ENCODE measurements around the gene GLCE.
"Not testable (repeated sequence)": the region's sequence is repeated elsewhere in the genome, so short reads cannot be mapped to it uniquely, and the experiment has no call there.

GLCE gene

DNA sequence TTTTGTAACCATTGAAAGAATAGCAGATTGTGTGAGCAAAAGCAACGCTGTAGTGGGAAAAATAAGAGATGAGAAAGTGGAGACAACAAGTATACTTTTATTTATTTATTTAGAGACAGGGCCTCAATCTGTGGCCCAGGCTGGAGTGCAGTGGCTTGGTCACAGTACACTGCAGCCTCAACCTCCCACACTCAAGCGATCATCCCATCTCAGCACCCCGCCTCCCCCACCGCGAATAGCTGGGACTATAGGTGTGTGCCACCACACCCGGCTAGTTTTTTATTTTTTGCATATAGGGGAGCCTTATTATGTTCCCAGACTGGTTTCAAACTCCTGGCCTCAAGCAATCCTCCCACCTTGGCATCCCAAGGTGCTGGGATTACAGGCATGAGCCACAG, 1.6 kb upstream of the GLCE start:
- DNase-seq (ENCODE audit: low read depth in 1 of 2, low spot score in 1 of 2), result no peak

DNA sequence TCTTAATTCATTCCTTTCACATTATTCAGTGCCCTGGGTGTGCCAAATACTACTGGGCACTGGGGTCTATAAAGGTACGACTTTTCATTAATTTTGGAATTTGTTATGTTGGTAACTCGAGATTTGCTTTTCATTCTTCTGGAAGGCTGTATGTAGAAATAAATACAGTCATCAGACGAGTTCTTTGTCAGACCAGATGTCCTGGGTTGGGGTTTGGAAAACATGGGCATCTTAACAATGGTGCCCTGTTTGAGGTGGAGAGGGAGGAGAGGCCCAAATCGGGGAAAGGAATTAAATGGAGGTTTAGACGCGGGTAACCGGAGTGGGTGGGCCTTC, 662 bp upstream of the GLCE start:
- DNase-seq (ENCODE audit: low read depth in 1 of 2, low spot score in 1 of 2), result no peak

DNA sequence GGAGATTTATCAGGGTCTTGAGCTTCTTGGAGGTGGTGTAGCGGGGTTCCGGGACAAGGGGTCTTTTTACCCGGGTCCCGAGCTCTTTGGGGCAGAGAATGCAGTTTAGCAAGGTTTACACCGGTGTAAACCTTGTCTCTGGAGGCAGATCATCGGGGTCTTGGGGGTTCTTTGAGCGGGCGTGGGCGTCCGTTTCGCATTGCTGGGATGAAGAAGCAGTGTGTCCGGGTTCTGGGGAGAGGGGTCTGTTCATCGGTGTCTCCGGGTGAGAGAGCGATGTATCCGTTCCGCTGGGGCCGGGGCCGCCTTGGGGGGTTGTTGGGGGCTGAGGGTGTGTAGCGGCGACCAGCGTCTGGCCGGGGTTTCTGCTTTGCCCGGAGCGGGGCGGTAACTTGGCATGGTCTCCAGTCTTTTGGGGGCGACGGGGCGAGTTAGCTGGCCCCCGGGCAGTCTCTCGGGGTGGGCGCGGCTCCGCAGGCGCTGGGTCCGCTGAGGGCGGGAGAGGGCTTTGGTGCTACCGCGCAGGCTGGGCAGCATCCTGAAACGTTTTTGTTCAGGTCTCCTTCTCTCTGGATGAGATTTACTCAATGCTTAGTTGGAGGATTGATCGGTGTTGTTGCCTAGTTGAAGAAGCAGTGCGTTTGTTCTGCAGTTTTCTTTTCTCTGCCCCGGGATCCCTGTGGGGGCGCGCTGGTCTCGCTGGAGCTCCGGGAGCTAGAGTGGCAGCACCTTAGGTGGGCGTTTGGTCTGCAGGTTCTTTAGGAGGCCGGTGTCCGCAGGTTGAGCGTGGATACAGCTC, 843 bp downstream of the GLCE start:
- DNase-seq (ENCODE audit: low read depth in 1 of 2, low spot score in 1 of 2), result peak in 1 of 2 donors; percentile 5

DNA sequence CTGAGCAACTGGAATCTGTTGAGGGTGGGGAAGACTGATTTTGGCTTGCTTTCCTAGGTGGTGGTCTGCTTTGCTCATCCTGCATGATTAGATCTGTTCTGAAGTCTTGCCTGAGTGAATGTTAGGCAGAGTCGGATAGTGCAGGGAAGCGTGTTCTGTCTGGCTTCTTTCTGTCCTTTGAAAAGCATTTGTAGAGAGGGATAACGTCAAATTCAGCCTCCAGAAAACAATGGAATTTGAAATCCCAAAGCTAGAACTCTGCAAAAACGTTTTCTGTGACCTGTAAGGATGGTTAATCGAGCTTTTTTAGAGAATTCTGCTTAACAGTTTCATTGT, 1.4 kb downstream of the GLCE start:
- DNase-seq (ENCODE audit: low read depth in 1 of 2, low spot score in 1 of 2), result no peak

DNA sequence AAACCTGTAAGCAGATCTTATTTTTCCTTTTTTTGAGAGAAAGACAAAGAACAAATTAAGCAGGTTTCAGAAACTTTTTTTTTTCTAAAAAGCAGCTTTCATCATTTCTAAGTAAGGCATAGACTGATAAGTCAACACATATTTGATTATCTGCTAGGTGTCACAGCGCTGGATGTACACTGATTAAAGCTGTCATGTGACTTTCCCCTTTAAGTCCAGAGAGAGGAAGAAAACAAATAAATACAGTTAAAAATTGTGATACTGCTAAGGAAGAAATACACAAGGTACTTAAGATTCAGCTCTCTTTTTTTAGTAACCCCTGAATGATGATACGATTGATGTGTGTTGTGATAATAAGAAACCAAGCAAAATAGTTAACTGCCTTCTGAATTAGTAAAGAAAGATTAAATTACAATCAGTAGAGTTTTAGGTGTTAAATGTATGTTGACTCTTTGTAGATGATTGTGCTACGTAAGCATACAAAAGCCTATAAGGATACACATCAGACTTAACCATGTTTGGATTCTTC, 2.8 kb downstream of the GLCE start:
- DNase-seq (ENCODE audit: low read depth in 1 of 2, low spot score in 1 of 2), result no peak

DNA sequence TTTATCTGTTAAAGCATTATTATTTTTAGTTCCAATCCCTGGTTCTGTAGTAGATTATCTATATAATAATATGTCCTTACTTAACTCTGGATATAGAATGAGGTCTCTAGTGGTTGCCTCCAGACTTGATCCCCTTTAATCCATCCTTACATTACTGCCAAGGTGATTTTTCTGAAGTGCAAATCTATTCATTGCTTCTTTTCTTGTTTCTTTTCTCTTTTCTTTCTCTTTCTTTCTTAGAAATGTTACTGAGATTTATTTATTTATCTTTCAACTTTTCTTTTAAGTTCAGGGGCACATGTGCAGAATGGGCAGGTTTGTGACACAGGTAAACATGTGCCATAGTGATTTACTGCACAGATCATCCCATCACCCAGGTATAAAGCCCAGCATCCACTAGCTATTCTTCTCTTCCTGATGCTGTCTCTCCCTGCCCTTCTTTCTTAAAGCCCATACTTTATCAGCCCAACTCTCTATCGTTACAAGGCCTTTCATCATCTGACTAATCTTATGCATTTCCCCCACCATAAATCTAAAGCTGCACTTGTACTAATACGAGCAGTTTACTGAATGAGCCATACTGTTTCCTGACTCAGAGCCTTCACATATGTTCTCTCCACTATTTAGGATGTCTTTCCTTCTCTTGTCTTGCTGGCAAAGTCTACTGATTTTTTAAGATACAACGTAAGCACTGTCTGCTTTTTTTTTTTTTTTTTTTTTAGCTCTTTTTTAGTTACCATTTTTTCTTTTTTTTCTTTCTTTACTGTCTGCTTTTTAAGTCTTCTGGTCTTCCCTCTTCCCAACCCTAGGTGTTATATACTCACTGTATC, 4.6 kb downstream of the GLCE start:
- DNase-seq (ENCODE audit: low read depth in 1 of 2, low spot score in 1 of 2), result no peak

DNA sequence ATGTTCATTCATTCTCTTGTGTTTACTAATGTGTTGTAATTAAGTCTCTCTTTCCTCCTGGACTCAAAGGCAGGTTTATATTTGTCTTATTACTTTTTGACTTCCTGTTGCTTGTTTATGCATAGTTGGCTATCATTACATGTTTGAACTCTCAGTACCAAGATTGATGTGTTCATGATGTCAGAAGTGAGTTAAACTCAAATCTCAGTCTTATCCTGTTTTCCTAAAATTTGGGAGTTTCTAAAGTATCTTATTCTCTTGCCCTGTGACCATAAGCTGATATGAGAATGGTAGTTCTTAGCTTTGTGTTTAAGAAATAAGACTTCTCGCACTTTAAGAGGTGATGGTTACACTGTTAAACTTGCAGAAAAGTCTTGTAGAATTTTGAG, 5.2 kb downstream of the GLCE start:
- no peak for DNase-seq (ENCODE audit: low read depth in 1 of 2, low spot score in 1 of 2)

DNA sequence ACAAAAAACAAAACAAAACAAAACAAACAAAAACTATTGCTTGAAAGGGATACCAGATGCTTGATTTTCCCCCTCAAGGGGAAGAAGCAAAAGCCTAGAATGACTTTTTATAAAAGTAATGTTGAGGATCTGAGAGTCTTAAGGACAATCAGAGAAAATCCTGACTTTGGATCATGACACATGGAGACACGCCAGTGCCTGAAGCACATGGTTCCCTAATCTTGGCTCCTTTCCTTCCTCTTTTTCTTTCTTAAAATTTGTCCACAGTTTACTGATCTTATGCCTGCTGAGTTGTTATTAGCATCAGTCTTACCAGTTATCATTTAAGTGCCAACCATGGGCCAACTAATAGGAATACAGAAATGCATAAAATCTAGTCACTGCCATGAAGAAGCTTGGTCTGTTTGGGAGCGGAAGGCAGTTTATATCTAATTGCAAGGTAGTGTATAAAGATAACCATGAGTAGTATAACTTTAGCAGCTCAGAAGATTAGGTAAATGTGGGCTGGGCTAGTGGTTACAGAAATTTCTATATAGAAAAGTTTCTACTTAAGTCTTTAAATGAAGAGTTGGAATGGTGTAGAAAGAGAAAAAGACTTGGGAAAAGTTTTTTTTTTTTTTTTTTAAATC, 6.9 kb downstream of the GLCE start:
- no peak for DNase-seq (ENCODE audit: low read depth in 1 of 2, low spot score in 1 of 2)

DNA sequence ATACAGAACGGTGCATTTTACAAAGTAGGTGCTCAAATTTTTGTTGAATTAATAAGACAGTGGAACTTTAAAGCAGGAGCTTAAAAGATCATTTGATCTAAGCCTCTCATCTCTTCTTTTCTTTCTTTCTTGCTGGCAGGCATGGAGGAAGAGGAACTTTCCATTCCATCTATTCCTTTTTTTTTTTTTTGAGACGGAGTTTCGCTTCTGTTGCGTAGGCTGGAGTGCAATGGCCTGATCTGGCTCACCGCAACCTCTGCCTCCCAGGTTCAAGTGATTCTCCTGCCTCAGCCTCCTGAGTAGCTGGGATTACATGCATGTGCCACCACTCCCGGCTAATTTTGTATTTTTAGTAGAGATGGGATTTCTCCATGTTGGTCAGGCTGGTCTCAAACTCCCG, 7.9 kb downstream of the GLCE start:
- DNase-seq (ENCODE audit: low read depth in 1 of 2, low spot score in 1 of 2), result not testable (repeated sequence)

DNA sequence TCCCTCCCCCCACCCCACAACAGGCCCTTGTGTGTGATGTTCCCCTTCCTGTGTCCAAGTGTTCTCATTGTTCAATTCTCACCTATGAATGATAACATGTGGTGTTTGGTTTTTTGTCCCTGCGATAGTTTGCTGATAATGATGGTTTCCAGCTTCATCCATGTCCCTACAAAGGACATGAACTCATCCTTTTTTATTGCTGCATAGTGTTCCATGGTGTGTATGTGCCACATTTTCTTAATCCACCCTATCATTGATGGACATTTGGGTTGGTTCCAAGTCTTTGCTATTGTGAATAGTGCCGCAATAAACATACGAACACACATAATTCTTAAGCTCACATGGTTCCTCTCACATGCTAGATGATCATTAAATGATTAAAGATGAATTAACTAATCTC, 9.1 kb downstream of the GLCE start:
- not testable (repeated sequence) for DNase-seq (ENCODE audit: low read depth in 1 of 2, low spot score in 1 of 2)

DNA sequence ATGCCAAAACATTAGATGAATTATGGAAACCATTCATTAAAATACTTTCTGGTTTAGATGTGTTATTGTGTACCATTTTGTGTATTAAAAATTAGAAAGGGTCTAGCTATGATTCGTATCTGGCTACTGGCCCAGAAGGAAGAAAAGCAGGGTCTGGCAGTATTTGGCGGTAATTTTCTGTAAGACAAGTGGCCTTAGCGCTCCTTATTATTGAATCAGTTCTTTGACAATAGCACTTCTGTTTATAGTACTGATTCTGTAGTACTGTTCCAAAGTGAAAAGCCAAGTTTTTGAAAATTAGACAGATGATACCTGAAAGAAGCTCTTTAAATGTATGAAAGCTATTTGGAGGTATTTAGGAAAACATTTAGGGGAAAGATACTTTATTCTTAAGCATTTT, 10.2 kb downstream of the GLCE start:
- DNase-seq (ENCODE audit: low read depth in 1 of 2, low spot score in 1 of 2), result no peak

DNA sequence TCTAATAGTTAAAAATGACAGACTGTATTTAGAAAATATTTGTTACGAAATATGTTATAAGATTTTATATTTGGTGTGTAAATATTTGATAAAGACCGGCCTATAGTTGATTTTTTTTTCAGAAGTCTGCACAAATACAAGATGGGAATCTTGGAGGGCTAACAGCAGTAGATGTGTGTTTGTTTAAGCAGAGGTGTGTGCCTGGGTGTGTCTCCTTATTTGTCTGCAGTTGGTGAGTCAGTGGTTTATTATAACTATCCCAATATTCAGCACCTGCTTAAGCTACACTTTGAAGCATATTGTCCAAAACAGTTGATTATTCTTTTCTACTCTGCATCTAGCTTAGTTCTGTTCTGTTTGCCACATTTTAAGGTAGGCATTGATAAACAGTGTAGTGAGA, 12.4 kb downstream of the GLCE start:
- no peak for DNase-seq (ENCODE audit: low read depth in 1 of 2, low spot score in 1 of 2)

DNA sequence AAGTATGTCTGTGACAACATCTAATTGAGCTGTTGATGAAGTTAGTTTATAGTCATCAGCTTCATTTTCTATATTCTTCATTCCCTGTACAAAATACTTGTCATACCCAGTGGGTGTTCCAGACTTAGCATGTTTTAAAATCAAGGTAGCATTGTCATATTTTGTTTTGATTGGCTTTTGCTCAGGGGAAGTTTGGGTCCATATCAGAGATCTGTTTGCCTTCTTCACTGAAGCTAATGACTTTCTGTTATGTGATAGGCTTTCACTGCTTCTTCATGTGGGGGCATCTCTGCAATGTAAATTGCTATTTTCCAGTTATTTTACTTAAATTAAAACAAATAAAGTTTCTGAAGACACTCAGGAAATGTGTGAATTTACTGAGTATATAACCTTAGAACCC, 15.1 kb downstream of the GLCE start:
- DNase-seq (ENCODE audit: low read depth in 1 of 2, low spot score in 1 of 2), result no peak

DNA sequence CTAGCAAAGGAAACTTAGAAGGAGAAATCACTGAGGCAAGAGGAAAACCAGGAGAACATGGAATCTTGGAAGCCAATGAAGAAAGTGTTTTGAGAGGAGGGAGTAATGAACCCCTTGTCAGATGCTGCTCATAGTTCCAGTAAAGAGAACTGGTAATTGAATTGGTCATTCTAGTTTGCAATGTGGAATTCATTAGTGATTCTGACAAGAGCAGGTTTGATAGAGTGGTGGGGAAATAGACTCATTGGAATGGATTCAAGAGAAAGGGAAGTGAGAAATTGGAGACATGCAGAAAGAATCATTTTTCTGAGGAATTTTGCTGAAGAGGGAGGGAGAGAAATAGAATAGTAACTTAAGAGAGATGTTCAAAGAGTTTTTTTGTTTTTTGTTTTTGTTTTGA, 21.0 kb downstream of the GLCE start:
- DNase-seq (ENCODE audit: low read depth in 1 of 2, low spot score in 1 of 2), result no peak

DNA sequence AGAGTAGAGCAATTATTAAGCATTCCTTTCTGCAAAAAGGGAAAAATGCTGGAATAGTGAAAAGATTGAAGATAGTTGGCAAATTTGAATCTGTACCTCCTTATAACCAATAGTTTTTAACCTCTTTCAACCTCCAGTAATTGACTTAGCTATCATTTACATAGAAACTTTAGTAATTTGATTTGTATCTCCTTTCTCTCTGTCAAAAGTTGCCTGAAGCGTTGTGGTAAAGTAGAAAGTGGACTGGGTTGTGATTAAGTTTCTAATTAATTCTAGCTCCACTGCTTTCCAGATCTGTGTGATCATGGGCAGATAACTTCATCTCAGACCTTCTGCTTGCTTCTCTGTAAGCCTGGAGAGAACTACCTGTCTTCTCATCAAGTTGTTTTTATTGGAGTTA, 24.8 kb downstream of the GLCE start:
- DNase-seq (ENCODE audit: low read depth in 1 of 2, low spot score in 1 of 2), result no peak

DNA sequence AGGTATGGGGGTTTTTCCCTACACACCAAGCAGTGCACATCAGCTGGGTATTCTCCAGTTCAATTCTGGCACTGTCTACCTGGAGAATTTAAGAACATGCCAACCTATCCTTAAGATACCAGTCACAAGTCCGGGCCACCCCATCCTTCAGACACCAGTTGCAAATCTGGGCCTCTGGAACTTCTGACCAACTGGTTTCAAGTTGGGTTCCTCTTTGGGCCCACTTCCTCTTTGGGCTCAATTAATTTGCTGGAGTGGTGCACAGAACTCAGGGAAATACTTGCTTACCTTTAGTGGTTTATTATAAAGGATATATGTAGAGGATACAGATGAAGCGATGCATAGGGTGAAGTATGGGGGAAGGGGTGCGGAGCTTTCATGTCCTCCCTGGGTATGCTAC, 25.3 kb downstream of the GLCE start:
- DNase-seq (ENCODE audit: low read depth in 1 of 2, low spot score in 1 of 2), result no peak

DNA sequence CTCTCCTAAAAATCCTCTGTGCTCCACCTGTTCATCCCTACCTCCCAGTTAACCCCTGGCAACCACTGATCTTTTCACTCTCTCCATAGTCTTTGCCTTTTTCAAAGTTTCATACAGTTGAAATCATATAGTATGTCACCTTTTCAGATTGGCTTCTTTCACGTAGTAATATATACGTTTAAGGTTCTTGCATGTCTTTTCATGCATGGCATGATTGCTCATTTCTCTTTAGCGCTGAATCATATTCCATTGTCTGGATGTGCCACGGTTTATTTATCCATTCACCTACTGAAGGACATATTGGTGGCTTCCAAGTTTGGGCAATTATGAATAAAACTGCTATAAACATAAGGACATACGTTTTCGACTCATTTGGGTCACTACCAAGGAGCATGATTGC, 28.7 kb downstream of the GLCE start:
- DNase-seq (ENCODE audit: low read depth in 1 of 2, low spot score in 1 of 2), result no peak

DNA sequence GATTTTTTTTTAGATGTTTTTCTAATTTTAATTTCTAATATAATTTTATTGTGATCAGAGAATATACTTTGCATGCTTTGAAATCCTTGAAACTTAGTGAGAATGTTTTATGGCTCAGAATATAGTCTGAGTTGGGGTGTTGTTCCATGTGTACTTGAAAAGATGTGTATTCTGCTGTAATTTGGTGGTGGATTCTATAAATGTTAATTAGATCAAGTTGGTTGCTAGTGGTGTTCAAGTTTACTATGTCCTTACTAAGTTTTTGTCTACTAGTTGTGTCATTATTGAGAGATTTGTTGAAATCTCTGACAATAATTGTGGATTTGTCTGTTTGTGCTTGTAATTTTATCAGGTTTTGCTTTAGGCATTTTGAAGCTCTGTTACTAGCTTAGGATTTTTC, 29.7 kb downstream of the GLCE start:
- DNase-seq (ENCODE audit: low read depth in 1 of 2, low spot score in 1 of 2), result no peak

DNA sequence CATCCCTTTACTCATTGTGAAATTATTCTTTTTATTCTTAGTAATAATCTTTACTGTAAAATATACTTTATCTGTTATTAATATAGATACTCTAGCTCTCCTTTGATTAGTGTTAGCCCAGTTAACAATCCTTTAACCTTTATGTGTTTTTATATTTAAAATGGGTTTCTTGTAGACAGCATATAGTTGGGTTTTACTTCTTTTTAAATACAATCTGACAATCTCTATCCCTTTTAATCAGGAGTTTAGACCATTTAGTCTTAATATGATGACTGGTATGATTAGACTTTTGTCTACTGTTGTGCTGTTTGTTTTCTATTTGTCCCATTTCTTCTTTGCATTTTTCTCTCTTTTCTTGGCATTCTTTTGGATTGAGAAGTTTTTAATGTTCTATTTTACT, 30.1 kb downstream of the GLCE start:
- no peak for DNase-seq (ENCODE audit: low read depth in 1 of 2, low spot score in 1 of 2)

DNA sequence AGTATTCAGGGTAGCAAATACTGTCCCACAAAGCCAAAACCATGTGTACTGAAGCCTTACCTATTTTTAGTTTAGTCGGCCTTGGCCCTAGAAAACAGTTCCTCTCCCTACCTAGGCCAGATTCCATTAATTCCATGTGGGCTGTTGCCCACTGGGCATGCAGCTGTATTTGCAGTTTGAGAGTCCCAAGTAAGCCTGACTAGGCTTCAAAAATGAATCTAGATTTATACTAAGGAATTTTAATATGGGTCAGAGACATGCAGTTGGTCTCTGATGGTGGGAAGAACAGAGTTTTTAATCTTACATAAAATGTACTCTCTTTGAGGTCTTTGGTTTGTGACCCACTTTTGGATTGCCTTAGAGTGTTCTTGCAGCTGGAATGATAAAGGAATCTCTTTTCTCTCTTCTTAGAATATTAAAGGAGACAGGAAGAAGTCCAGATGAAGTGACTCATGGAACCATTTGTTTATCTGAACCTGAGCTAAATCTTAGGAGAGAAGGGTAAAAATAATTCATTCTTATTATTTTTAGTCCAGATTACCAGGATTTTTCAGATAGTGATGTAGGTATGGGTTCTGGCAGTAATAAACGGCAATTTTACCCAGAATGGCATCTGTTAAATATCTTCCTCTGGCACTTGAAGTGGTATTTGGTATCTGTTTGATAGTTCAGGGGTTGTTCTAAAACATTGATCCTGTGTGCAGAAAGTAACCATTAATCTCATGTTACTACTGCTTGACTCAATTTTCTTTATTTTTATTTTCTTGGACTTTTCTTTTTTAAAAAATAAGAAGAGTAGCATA, 33.8 kb downstream of the GLCE start:
- no peak for DNase-seq (ENCODE audit: low read depth in 1 of 2, low spot score in 1 of 2)

DNA sequence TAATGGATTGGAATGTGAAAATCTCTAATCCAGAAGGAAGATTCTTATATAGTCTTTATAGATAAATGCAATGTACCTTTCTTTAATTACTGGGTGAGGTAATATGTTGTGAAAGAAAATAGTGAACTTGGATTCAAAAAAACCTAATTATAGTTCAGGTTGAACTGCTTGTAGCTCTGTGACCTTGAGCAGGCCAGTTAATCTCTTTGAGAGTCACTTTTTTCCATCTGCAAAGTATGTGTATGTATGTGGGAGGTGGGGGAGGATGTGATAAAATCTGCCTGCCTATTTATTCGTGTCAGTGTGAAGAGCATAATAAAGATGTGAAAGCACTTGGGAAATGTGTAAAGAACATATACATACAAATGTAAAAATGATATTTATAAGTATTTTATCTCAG, 34.4 kb downstream of the GLCE start:
- DNase-seq (ENCODE audit: low read depth in 1 of 2, low spot score in 1 of 2), result no peak

All from stimulated activated CD4-positive, alpha-beta T cell treated with anti-CD3 and anti-CD28 coated beads, Interleukin-15, amount 100 ng/mL, for 1 hour (primary cell).